Stomach smooth muscle (tissue), 2 donors: Measurements from ENCODE around the gene MAML3.

Source experiments
- H3K27ac ChIP-seq: one replicate; pipeline ENCODE4 v1.7.0; 2013; ENCODE audit warnings: mild to moderate bottlenecking, low read length, inconsistent platforms
- H3K27me3 ChIP-seq, 2 donors: one replicate each; pipeline ENCODE4 v1.7.0; 2013; ENCODE audit warnings: low read length in 2 of 2; ENCODE audit not compliant: insufficient read depth in 2 of 2, control insufficient read depth in 1 of 2
- H3K36me3 ChIP-seq, 2 donors: one replicate each; pipeline ENCODE4 v1.7.0; 2013; ENCODE audit warnings: low read length in 2 of 2; ENCODE audit not compliant: control insufficient read depth in 2 of 2, insufficient read depth in 2 of 2
- H3K4me1 ChIP-seq: one replicate; pipeline ENCODE4 v1.7.0; 2013; ENCODE audit warnings: low read length; ENCODE audit not compliant: control insufficient read depth, insufficient read depth
- H3K4me3 ChIP-seq, 2 donors: one replicate each; pipeline ENCODE4 v1.7.0; 2013; ENCODE audit warnings: low read length in 2 of 2
- H3K9ac ChIP-seq, 2 donors: one replicate each; pipeline ENCODE4 v1.7.0; 2013; ENCODE audit warnings: low read length in 2 of 2, mild to moderate bottlenecking in 1 of 2
- H3K9me3 ChIP-seq, 2 donors: one replicate each; pipeline ENCODE4 v1.7.0; 2013; ENCODE audit warnings: low read length in 2 of 2; ENCODE audit not compliant: control insufficient read depth in 2 of 2
- donor health status: healthy.
- donor health status: Pancreatic carcinoma.

Gene MAML3

DNA sequence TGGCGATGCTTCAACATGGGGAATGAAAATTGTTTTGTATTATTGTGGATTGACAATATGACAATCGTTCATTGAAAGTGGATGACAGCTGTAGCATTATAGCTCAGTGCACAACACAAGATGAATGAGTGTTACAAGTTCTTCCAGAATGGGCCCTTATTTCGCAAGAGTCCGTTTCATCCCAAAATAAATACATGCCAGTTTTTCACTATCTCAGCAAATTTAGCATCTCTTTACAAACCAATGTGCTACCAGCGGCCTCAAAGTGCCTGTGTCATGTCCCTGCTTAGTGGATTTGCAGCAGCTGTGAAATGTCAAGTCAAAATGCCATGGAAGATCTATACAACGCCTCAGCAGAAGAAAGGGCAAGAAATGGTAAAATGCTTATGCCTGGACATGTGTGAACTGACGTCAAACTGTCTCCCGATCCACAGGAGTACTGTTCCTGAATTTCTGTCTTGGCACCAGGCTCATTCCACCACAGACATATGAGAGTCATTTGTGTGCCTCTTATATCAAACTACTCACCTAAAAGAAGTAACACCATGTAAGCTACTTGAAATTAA, 109.6 kb downstream of the MAML3 start:
- H3K36me3 ChIP-seq = no peaks in the 10 kb centered on the region
- H3K9me3 ChIP-seq = no peaks in the 10 kb centered on the region
- H3K27ac ChIP-seq = no peak overlapping the region
- no peaks in the 10 kb centered on the region for H3K27me3 ChIP-seq
- H3K4me1 ChIP-seq = peaks cover 5% of the 10 kb centered on the region
- no peak overlapping the region for H3K9ac ChIP-seq
- H3K4me3 ChIP-seq = no peak overlapping the region

DNA sequence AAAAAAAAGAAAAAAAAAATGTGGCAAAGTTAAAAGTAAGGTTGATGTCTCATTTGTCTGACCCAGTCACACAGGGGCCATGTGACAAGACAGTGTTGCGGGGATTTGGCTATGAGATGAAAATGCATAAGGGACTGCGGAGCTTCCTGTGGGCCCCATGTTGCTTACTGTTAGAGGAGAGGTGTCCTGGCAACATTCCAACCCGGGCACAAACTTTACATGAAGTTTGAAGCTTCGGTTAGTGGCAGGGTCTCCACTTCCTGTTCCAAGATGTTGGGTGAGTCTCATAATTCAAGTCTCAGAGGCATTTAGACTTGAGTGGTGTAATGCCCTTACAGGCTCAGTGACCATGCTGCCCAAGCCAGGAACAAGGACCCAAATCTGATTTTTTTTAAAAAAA, 111.3 kb downstream of the MAML3 start:
- Histone ChIP-seq H3K27ac (no peak overlapping the region), H3K9me3 (no peaks in the 10 kb centered on the region), H3K9ac (no peak overlapping the region), H3K4me1 (no peaks in the 10 kb centered on the region), H3K4me3 (no peak overlapping the region), H3K27me3 (no peaks in the 10 kb centered on the region), H3K36me3 (no peaks in the 10 kb centered on the region)

DNA sequence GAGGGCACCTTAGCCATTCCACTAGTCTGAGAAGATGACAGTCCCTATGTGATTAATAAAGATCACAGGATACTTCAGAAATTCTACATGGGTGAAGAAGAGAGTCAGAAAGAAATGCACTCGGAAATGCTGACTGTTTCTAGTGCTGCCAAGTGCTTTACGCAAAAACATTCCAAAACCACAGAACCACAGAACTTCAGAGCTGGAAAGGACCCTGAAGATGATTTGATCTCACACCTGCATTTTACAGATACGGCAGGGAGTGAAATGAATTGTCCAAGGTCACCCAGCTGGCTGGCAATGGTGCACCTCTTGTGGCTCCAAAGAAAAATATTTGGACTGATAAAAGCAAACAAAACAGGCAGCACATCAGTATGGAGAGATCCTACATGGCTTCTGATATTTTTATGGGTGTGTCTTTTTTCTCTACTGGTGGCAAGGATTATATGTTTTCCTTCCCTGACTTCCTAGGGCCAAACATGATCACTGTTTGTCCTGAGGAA, 115.9 kb downstream of the MAML3 start:
- H3K9me3 ChIP-seq = no peaks in the 10 kb centered on the region
- H3K36me3 ChIP-seq = no peaks in the 10 kb centered on the region
- H3K27me3 ChIP-seq = no peaks in the 10 kb centered on the region
- no peaks in the 10 kb centered on the region for H3K4me1 ChIP-seq
- H3K4me3 ChIP-seq = no peak overlapping the region
- H3K27ac ChIP-seq = no peak overlapping the region
- no peak overlapping the region for H3K9ac ChIP-seq

DNA sequence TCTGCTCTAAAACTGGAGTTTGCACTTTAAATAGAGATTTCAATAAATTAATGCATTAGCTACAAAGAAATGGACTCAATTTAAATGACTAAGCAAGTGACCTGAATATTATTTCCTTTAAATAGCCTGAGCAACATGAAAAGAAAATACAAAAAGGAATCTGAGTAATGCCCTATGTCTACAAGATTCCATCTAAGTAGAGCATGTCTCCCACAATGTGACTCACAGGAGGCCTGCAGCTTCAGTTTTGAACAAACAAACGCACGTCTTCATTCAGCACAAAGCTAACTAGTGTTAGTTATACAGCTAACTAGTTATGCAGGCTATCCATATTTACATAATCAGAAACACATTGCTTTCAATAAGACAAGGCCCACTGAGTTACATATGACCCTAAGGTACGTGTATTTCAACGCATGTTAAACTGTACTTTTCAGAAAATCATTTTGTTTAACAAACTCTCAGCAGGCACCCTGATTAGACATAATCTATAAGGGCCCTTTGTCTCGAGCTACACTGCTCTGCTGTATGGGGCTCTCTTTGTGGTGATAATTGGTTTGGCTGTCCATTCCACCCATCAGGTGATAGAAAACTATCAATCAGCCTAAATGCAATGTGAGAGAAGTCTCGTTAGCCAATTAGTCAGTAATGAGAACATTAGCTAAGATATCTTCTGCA, 116.5 kb downstream of the MAML3 start:
- H3K27me3 ChIP-seq = no peaks in the 10 kb centered on the region
- no peak overlapping the region for H3K9ac ChIP-seq
- H3K4me1 ChIP-seq = no peaks in the 10 kb centered on the region
- H3K36me3 ChIP-seq = no peaks in the 10 kb centered on the region
- no peak overlapping the region for H3K4me3 ChIP-seq
- no peak overlapping the region for H3K27ac ChIP-seq
- no peaks in the 10 kb centered on the region for H3K9me3 ChIP-seq

DNA sequence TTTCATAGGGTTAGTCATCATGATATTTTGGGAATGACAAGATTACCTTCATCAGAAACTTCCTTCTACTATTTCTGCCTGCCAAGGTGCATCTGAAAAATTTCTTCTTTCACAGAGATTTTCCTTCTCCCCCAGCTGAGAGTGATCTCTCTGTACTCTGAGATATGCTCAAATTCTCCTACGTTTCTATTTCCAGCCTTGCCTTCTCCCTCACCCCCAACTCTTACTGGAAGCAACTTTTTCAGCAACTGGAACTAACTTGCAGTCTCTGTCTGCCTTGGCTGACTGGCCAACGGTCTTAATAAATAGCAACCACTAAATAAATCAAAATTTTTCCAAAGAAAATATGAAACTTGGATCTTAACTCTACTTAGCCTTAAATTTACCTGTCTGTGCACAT, 122.3 kb downstream of the MAML3 start:
- Histone ChIP-seq H3K36me3 (no peaks in the 10 kb centered on the region), H3K9ac (no peak overlapping the region), H3K4me3 (no peak overlapping the region), H3K27ac (no peak overlapping the region), H3K9me3 (no peaks in the 10 kb centered on the region), H3K27me3 (no peaks in the 10 kb centered on the region), H3K4me1 (no peaks in the 10 kb centered on the region)

DNA sequence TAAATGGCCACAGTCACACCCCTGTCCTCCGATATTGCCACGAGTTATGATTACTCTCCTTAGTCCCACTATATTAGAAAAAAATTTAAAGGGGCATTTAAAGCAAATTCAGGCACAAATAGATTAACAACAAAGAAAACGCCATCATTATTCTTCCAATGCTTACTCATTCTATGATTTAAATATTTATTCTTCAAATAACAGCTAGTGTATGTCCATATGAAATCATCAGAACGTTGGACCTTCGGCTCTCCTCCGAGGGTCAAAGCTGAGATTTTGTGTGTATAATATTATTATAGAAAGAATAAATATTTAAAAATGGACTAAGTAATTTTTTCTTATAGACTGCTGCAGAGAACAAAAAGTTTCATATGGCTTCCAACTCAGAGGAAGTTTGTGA, 122.9 kb downstream of the MAML3 start:
- Histone ChIP-seq H3K36me3 (no peaks in the 10 kb centered on the region), H3K4me3 (no peak overlapping the region)

DNA sequence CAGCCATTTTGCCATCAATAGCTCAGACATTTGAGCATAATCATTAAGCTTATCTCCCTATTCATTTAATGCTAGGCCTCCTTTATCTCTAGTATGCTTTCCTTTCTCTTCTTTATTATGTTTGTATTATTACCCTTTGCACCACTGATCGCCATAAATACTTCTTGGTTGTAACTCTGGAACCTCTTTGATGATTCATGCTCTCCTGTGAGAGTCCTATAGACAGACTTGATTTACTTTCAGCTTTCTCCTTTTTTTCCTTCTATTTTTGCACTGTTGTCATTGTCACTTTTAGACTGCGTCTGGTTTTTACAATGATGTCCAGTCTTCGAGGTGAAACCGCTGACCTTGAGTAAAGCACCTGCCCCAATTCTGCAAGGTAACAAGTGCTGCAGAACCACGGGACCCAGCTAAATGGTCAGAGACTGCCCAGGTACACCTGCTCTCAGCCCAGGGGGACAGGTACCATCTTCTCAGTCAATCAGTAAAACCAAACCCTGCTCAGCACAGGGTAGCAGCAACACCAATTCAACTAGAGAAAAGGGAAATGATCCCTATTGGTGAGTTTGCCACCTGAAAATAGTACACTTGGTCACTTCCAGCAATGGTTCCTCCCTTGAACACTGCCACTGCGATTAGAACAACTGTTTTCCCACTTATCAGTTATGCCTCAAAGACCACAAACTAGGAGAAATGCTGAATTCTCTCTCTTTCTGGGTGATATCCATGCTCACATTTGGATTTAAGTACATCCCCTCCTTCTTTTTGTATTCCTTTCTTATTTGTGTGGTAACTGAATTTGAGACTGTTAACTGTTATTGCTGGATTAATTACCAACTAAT, 125.1 kb downstream of the MAML3 start:
- Histone ChIP-seq H3K27me3 (no peaks in the 10 kb centered on the region), H3K9me3 (no peaks in the 10 kb centered on the region), H3K4me1 (no peaks in the 10 kb centered on the region), H3K36me3 (no peaks in the 10 kb centered on the region), H3K27ac (no peak overlapping the region), H3K4me3 (no peak overlapping the region), H3K9ac (no peak overlapping the region)

More for the DNA sequence above, 122.9 kb downstream of the MAML3 start:
- no peaks in the 10 kb centered on the region for H3K9me3 ChIP-seq
- no peak overlapping the region for H3K27ac ChIP-seq
- no peak overlapping the region for H3K9ac ChIP-seq
- no peaks in the 10 kb centered on the region for H3K4me1 ChIP-seq
- no peaks in the 10 kb centered on the region for H3K27me3 ChIP-seq

DNA sequence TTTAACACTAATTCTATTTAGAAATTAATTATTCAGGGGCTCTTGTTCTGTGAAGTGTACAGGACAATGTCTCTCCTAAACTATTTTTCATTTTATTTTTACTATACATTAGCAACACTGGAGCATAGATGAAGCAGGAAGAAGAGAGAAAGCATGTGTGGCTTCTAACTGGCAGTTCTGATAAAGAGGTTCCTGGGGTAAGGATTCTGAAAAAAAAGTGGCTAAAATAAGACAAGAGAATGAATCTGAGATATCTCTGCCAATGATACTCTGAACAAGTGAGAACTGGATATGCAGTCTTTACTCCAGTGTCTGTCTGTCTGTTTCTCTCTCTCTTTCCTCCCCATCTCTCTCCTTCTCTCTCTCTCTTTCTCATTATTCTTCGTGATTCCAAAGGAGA, 125.9 kb downstream of the MAML3 start:
- H3K4me1 ChIP-seq = no peaks in the 10 kb centered on the region

DNA sequence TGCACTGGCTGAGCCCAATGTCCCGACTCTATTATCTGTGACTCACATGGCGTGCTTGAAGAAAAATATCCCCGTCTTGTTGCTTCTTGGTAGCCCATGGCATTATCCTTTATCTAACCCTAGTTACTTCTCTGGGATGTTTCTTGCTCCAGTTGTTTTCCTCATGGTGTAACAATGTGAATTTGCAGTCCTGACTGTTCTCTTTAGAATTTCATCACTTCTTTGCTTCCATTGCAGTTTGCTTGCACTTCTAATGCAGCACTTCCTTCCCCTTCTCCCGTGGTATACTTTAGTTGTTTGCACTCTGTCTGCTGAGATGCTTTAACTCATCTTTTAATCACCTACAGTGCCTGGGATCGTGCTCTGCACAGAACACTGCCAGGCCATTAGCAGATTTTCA, 126.9 kb downstream of the MAML3 start:
- Histone ChIP-seq H3K4me1 (no peaks in the 10 kb centered on the region), H3K9ac (no peak overlapping the region), H3K36me3 (no peaks in the 10 kb centered on the region), H3K27me3 (no peaks in the 10 kb centered on the region), H3K4me3 (no peak overlapping the region), H3K9me3 (no peaks in the 10 kb centered on the region), H3K27ac (no peak overlapping the region)

More for the DNA sequence above, 125.9 kb downstream of the MAML3 start:
- Histone ChIP-seq H3K9me3 (no peaks in the 10 kb centered on the region), H3K36me3 (no peaks in the 10 kb centered on the region), H3K27me3 (no peaks in the 10 kb centered on the region), H3K9ac (no peak overlapping the region), H3K27ac (no peak overlapping the region), H3K4me3 (no peak overlapping the region)

DNA sequence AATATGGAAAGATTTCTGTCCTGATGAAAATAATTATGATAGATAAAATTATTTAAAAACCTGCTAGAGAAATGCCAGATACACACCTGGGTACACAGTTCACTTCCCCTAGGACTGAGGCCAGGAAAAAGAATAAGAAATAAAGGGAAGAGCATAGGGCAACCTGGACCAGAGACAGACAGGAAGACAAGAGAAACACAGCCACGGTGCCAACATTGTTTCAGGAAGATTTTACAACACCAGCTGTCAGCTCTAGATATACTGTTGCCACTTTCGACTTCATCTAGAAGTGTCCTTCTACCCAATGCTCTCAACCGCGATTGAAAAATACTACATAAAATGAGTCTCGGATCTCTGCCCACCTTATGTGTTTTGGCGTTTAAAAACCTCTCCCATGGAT, 128.5 kb downstream of the MAML3 start:
- Histone ChIP-seq H3K4me3 (no peak overlapping the region), H3K27ac (no peak overlapping the region), H3K27me3 (no peaks in the 10 kb centered on the region), H3K9me3 (no peaks in the 10 kb centered on the region), H3K9ac (no peak overlapping the region), H3K4me1 (peaks cover 3% of the 10 kb centered on the region), H3K36me3 (no peaks in the 10 kb centered on the region)
